SK-N-SH (cell line): Measurements from ENCODE around the gene AOC1. TPM values are rescaled to one million over a fixed set of nuclear protein-coding genes. Genes with fewer than 3 reads are reported as not detected.

Source experiments
- CTCF ChIA-PET: fragments of 300-600, 350-600 bp; formaldehyde crosslinking; extraction: SDS; loops from one replicate; lab custom pipeline; 2021; lab: Yijun Ruan, JAX
- POLR2A ChIA-PET: fragments of 350-600 bp; sonication (Branson Sonifier 250); formaldehyde crosslinking; extraction: SDS; loops from one replicate; lab custom pipeline; 2020; ENCODE audit warnings: antibody characterized with exemption, inconsistent platforms; lab: Yijun Ruan, JAX
- DNase-seq: peaks from one replicate; pipeline ENCODE4 v3.0.0; 2012
- H2AFZ ChIP-seq: fragments of 200-600 bp; sonication (generic); 2 replicates; pipeline ENCODE4 v1.8.1; 2016; ENCODE audit warnings: antibody characterized with exemption, mild to moderate bottlenecking, low read depth
- H3F3A ChIP-seq: fragments of 200-600 bp; sonication (generic); replicated peaks from 2 replicates; pipeline ENCODE3; 2016; ENCODE audit warnings: antibody characterized with exemption, mild to moderate bottlenecking; ENCODE audit not compliant: insufficient read depth
- H3K27ac ChIP-seq, 2 experiments: fragments of 200-500 bp in 1 of 2; fragments of 200-600 bp in 1 of 2; sonication (Bioruptor generic) in 1 of 2; sonication (generic), shearing (Covaris generic) in 1 of 2; 2 replicates each; pipeline versions ENCODE4 v1.5.1 to v1.6.1; 2014 to 2016; ENCODE audit warnings: low read depth in 2 of 2, inconsistent platforms in 1 of 2, low read length in 1 of 2, mild to moderate bottlenecking in 1 of 2, mixed read lengths in 1 of 2
- H3K27me3 ChIP-seq: fragments of 200-600 bp; sonication (generic), shearing (Covaris generic); 2 replicates; pipeline ENCODE4 v1.6.1; 2016; ENCODE audit warnings: mixed run types; ENCODE audit not compliant: insufficient read depth
- H3K36me3 ChIP-seq, 2 experiments: fragments of 200-500 bp in 1 of 2; fragments of 200-600 bp in 1 of 2; sonication (Bioruptor generic) in 1 of 2; sonication (generic) in 1 of 2; replicated peaks in 1 of 2; 2 replicates each; pipeline versions ENCODE3 to v1.5.1; 2014 to 2016; ENCODE audit warnings: low read length in 1 of 2, mild to moderate bottlenecking in 1 of 2; ENCODE audit not compliant: insufficient read depth in 2 of 2, control insufficient read depth in 1 of 2
- H3K4me1 ChIP-seq, 2 experiments: fragments of 200-500 bp in 1 of 2; fragments of 200-600 bp in 1 of 2; sonication (Bioruptor generic) in 1 of 2; sonication (generic), shearing (Covaris generic) in 1 of 2; 2 replicates each; pipeline versions ENCODE4 v1.5.1 to v1.6.1; 2014 to 2016; ENCODE audit warnings: low read depth in 1 of 2, low read length in 1 of 2, mixed run types in 1 of 2; ENCODE audit not compliant: insufficient read depth in 2 of 2, control insufficient read depth in 1 of 2
- H3K4me2 ChIP-seq: fragments of 200-600 bp; sonication (generic), shearing (Covaris generic); 2 replicates; pipeline ENCODE4 v1.6.1; 2017; ENCODE audit warnings: mixed run types
- H3K4me3 ChIP-seq, 2 experiments: fragments of 200-500 bp in 1 of 2; fragments of 200-600 bp in 1 of 2; sonication (Bioruptor generic) in 1 of 2; sonication (generic), shearing (Covaris generic) in 1 of 2; 2 replicates each; pipeline versions ENCODE4 v1.5.1 to v1.8.1; 2014 to 2016; ENCODE audit warnings: low read depth in 2 of 2, inconsistent platforms in 1 of 2, low read length in 1 of 2, mild to moderate bottlenecking in 1 of 2, mixed read lengths in 1 of 2, moderate library complexity in 1 of 2
- H3K79me2 ChIP-seq: fragments of 200-600 bp; sonication (generic); 2 replicates; pipeline ENCODE4 v1.8.1; 2017; ENCODE audit warnings: mild to moderate bottlenecking; ENCODE audit not compliant: insufficient read depth
- H3K9ac ChIP-seq: fragments of 200-600 bp; sonication (generic); 2 replicates; pipeline ENCODE4 v1.6.1; 2017; ENCODE audit warnings: mixed run types
- H3K9me2 ChIP-seq: fragments of 200-600 bp; sonication (generic); 2 replicates; pipeline ENCODE4 v1.6.1; 2017; ENCODE audit warnings: mixed run types
- H3K9me3 ChIP-seq: fragments of 200-600 bp; sonication (generic); 2 replicates; pipeline ENCODE4 v1.6.1; 2017; ENCODE audit warnings: mixed run types, mild to moderate bottlenecking, moderate library complexity
- H4K20me1 ChIP-seq: fragments of 200-600 bp; sonication (generic); 2 replicates; pipeline ENCODE4 v1.6.1; 2017; ENCODE audit warnings: mild to moderate bottlenecking, mixed run types; ENCODE audit not compliant: insufficient read depth
- ELF1 ChIP-seq: IDR thresholded peaks from 2 replicates; pipeline ENCODE4 v1.4.0; 2012
- EP300 ChIP-seq, 2 experiments: IDR thresholded peaks; 2 replicates each; pipeline versions ENCODE4 v1.4.0 to v1.6.1; 2012; ENCODE audit warnings: borderline replicate concordance in 1 of 2, low read depth in 1 of 2, low read length in 1 of 2
- EZH2phosphoT487 ChIP-seq: fragments of 200-600 bp; sonication (generic); IDR thresholded peaks from 2 replicates; pipeline ENCODE4 v1.6.1; 2017; ENCODE audit warnings: low read depth, mixed run types, mild to moderate bottlenecking, antibody characterized with exemption, moderate library complexity, borderline replicate concordance
- FOXJ3 ChIP-seq: sonication (generic); formaldehyde crosslinking; IDR thresholded peaks from 2 replicates; pipeline ENCODE4 v1.5.1; 2020; ENCODE audit warnings: mild to moderate bottlenecking, missing genetic modification reagents
- FOXM1 ChIP-seq: IDR thresholded peaks from 2 replicates; pipeline ENCODE4 v1.4.0; 2012; ENCODE audit warnings: low read depth, mild to moderate bottlenecking
- GATA2 ChIP-seq: sonication (generic); formaldehyde crosslinking; IDR thresholded peaks from 2 replicates; pipeline ENCODE4 v1.5.0; 2020; ENCODE audit warnings: mild to moderate bottlenecking, missing genetic modification reagents
- RAD21 ChIP-seq: IDR thresholded peaks from 2 replicates; pipeline ENCODE4 v1.6.1; 2012; ENCODE audit warnings: mild to moderate bottlenecking, low read length
- RCOR1 ChIP-seq: fragments of 150-350 bp; IDR thresholded peaks from 2 replicates; pipeline ENCODE4 v1.6.1; 2017; ENCODE audit warnings: antibody characterized with exemption, low read length
- REST ChIP-seq: IDR thresholded peaks from 2 replicates; pipeline ENCODE4 v1.6.1; 2012; ENCODE audit warnings: mild to moderate bottlenecking, low read depth, low read length, moderate library complexity
- RFX5 ChIP-seq: IDR thresholded peaks from 2 replicates; pipeline ENCODE4 v1.6.1; 2012; ENCODE audit warnings: mild to moderate bottlenecking, improper control_type of control experiment, low read length
- RXRA ChIP-seq: IDR thresholded peaks from 2 replicates; pipeline ENCODE4 v1.4.0; 2012; ENCODE audit warnings: low read depth, mild to moderate bottlenecking, borderline replicate concordance
- SMC3 ChIP-seq: IDR thresholded peaks from 2 replicates; pipeline ENCODE4 v1.6.1; 2012; ENCODE audit warnings: low read depth, low read length, improper control_type of control experiment
- TAF1 ChIP-seq: IDR thresholded peaks from 2 replicates; pipeline ENCODE4 v1.6.1; 2012; ENCODE audit warnings: low read depth, mild to moderate bottlenecking, low read length, moderate library complexity, borderline replicate concordance
- TCF12 ChIP-seq: IDR thresholded peaks from 2 replicates; pipeline ENCODE4 v1.4.0; 2012
- WGBS: methylation state at CpG from one replicate; pipeline ENCODE4 v1.1.6; 2017; ENCODE audit warnings: low lambda C conversion rate; 5-methylcytosine and 5-hydroxymethylcytosine counted together
- polyA plus RNA-seq, 3 experiments: library from polyadenylated mRNA; depleted of rRNA; stranded (reverse); fragments of >200 nt; gene quantifications; 2 replicates each; pipeline ENCODE4 v1.2.3, GENCODE V29; 2012
- TF ChIP-seq, protein P1 (sequence below): fragments of 150-350 bp; IDR thresholded peaks from 2 replicates; pipeline ENCODE4 v1.6.1; 2017; ENCODE audit warnings: antibody characterized with exemption, low read length, low read depth, borderline replicate concordance
- TF ChIP-seq, protein P2 (sequence below): fragments of 150-350 bp; IDR thresholded peaks from 2 replicates; pipeline ENCODE4 v1.6.1; 2016; ENCODE audit warnings: mild to moderate bottlenecking, low read depth, low read length
- TF ChIP-seq, protein P3 (sequence below): IDR thresholded peaks from 2 replicates; pipeline ENCODE4; 2012

AOC1 gene
- polyA plus RNA-seq, 1 of the 3 experiments (the other 2 are of a cell fraction) = not detected

GRCh38 chr7:150847536-150847935, 4.8 kb upstream of the AOC1 start:
- Histone ChIP-seq H3K9me3 (no peaks in the 10 kb centered on the region), H3K9ac (no peak overlapping the region), H3K27ac (no peak overlapping the region), H3K79me2 (no peaks in the 10 kb centered on the region), H3K4me3 (no peak overlapping the region), H3K4me1 (peaks cover 0 to 20% of the 10 kb centered on the region in 2 experiments; a peak in 1 of 4 replicates), H3K36me3 (no peaks in the 10 kb centered on the region), H3K4me2 (no peak overlapping the region), H4K20me1 (no peaks in the 10 kb centered on the region), H2AFZ (no peak overlapping the region), H3F3A (no peaks in the 10 kb centered on the region), H3K27me3 (0 out of 2 replicates have a peak, but pooled peaks cover 7% of the 10 kb centered on the region), H3K9me2 (no peaks in the 10 kb centered on the region)
- TF ChIP-seq, protein P1, sequence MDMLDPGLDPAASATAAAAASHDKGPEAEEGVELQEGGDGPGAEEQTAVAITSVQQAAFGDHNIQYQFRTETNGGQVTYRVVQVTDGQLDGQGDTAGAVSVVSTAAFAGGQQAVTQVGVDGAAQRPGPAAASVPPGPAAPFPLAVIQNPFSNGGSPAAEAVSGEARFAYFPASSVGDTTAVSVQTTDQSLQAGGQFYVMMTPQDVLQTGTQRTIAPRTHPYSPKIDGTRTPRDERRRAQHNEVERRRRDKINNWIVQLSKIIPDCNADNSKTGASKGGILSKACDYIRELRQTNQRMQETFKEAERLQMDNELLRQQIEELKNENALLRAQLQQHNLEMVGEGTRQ = no peak
- TF ChIP-seq, protein P2, sequence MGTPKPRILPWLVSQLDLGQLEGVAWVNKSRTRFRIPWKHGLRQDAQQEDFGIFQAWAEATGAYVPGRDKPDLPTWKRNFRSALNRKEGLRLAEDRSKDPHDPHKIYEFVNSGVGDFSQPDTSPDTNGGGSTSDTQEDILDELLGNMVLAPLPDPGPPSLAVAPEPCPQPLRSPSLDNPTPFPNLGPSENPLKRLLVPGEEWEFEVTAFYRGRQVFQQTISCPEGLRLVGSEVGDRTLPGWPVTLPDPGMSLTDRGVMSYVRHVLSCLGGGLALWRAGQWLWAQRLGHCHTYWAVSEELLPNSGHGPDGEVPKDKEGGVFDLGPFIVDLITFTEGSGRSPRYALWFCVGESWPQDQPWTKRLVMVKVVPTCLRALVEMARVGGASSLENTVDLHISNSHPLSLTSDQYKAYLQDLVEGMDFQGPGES = no peak
- TF ChIP-seq ELF1 (no peak), TAF1 (no peak), GATA2 (CRISPR knock-in tag) (no peak), RFX5 (no peak), RAD21 (no peak), EP300 (IDR thresholded peaks at IDR 0.05; ENCODE audit: borderline replicate concordance in 1 of 2, low read depth in 1 of 2, low read length in 1 of 2) (no peak), RCOR1 (no peak), EZH2phosphoT487 (no peak), RXRA (no peak), TCF12 (no peak), SMC3 (no peak), REST (no peak), FOXM1 (no peak), FOXJ3 (no peak)
- TF ChIP-seq, protein P3, sequence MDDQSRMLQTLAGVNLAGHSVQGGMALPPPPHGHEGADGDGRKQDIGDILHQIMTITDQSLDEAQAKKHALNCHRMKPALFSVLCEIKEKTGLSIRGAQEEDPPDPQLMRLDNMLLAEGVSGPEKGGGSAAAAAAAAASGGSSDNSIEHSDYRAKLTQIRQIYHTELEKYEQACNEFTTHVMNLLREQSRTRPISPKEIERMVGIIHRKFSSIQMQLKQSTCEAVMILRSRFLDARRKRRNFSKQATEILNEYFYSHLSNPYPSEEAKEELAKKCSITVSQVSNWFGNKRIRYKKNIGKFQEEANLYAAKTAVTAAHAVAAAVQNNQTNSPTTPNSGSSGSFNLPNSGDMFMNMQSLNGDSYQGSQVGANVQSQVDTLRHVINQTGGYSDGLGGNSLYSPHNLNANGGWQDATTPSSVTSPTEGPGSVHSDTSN = no peak
- DNase-seq = no peak
- ChIA-PET CTCF (interaction anchor here (0.7 to 1.5 kb wide), 6 partner anchors 9 to 60 kb away, joined by 3 to 7 read pairs (median 4); no protein-coding TSS in a partner anchor), POLR2A (no interaction called here)
- 60% methylated on average over 5 of the region's 5 CpGs for WGBS
